ENCODE data around the gene ZBTB40. TPM values are rescaled to one million over a fixed set of nuclear protein-coding genes. Genes with fewer than 3 reads are reported as not detected.

Gene ZBTB40
- total and polyA plus RNA-seq, 9 of the 15 experiments (the other 6 are each of a cell fraction or from before 2014, with no cell fraction given), result 2.6 to 26.0 (median 18.8) TPM

GRCh38 chr1:22528451-22528850 is 76.8 kb downstream of the ZBTB40 start:
- H3K4me2 ChIP-seq (ENCODE audit: insufficient read depth, low read length), result no peak overlapping the region
- H3K27ac ChIP-seq (ENCODE audit: extremely low read depth, low read depth, low read length), result no peak overlapping the region
- no peaks in the 10 kb centered on the region for H3K79me2 ChIP-seq (ENCODE audit: control insufficient read depth, insufficient read depth, low read length)
- H3K9ac ChIP-seq (ENCODE audit: insufficient read depth in 1 of 2, low read depth in 2 of 2, low read length in 2 of 2), result no peak overlapping the region
- peaks cover 41% of the 10 kb centered on the region for H3K36me3 ChIP-seq (ENCODE audit: control insufficient read depth, insufficient read depth, low read length)
- intact Hi-C loops (cut with micrococcal nuclease), result loop anchor here (5.0 kb wide), 1 partner anchor 114 kb away; the partner anchor contains the start of gene C1QC
- H4K20me1 ChIP-seq (replicated peaks; ENCODE audit: control insufficient read depth, insufficient read depth, low read length), result no peaks in the 10 kb centered on the region; the same call in none of the 2 replicates
- H3K4me1 ChIP-seq (replicated peaks in 1 of 2; ENCODE audit: control insufficient read depth in 2 of 2, insufficient read depth in 2 of 2, low read length in 2 of 2), result peaks cover 0 to 2% of the 10 kb centered on the region in 2 experiments; a peak in 1 of 5 replicates
- ATAC-seq (no peak), FAIRE-seq (no peak), DNase-seq (ENCODE audit: extremely low read depth in 1 of 4, low spot score in 3 of 4) (no peak)
- in situ Hi-C loops (cut with MboI), result no loop called here
- H3K9me3 ChIP-seq (replicated peaks; ENCODE audit: control insufficient read depth, insufficient read depth, low read depth, low read length), result no peaks in the 10 kb centered on the region
- H3K27me3 ChIP-seq (ENCODE audit: control insufficient read depth in 2 of 2, insufficient read depth in 2 of 2, low read length in 2 of 2), result no peaks in the 10 kb centered on the region
- H2AFZ ChIP-seq (ENCODE audit: low read depth, low read length), result no peak overlapping the region
- 83% methylated on average over 6 of the region's 7 CpGs for WGBS (ENCODE audit: insufficient coverage, low coverage, missing lambda C conversion rate)
- ChIA-PET CTCF (ENCODE audit: low intra/inter-chr PET ratio) (no interaction called here), POLR2A (interaction anchor here (0.8 to 1.3 kb wide), 3 partner anchors 15 to 29 kb away, joined by 3 to 4 read pairs (median 3); no protein-coding TSS in a partner anchor)
- no TSS peak for BruUV-seq (replicated peaks)
- H3K9me1 ChIP-seq (ENCODE audit: control insufficient read depth, insufficient read depth, low read length), result no peaks in the 10 kb centered on the region
- TF ChIP-seq ELF2 (CRISPR knock-in tag; IDR thresholded peaks at IDR 0.05) (no peak), PHF8 (IDR thresholded peaks at IDR 0.05; ENCODE audit: borderline replicate concordance, low read length) (no peak), NCOR1 (IDR thresholded peaks at IDR 0.05) (no peak), U2AF1 (optimal IDR thresholded peaks at IDR 0.05; ENCODE audit: low read depth, low read length) (no peak), ZFP30 (CRISPR knock-in tag; IDR thresholded peaks at IDR 0.05; ENCODE audit: borderline replicate concordance) (no peak), SP1 (CRISPR knock-in tag; IDR thresholded peaks at IDR 0.05) (no peak), ZNF444 (CRISPR knock-in tag; IDR thresholded peaks at IDR 0.05) (no peak), SNIP1 (IDR thresholded peaks at IDR 0.05; ENCODE audit: low read depth) (no peak)
- H3K4me3 ChIP-seq, result no peak overlapping the region

Data from K562 (cell line).